ENCODE results near the gene LDLRAD3.

Gene LDLRAD3

GRCh38 chr11:36109850-36110606 lies 166.2 kb downstream of the LDLRAD3 start:
- no peak for DNase-seq

DNA sequence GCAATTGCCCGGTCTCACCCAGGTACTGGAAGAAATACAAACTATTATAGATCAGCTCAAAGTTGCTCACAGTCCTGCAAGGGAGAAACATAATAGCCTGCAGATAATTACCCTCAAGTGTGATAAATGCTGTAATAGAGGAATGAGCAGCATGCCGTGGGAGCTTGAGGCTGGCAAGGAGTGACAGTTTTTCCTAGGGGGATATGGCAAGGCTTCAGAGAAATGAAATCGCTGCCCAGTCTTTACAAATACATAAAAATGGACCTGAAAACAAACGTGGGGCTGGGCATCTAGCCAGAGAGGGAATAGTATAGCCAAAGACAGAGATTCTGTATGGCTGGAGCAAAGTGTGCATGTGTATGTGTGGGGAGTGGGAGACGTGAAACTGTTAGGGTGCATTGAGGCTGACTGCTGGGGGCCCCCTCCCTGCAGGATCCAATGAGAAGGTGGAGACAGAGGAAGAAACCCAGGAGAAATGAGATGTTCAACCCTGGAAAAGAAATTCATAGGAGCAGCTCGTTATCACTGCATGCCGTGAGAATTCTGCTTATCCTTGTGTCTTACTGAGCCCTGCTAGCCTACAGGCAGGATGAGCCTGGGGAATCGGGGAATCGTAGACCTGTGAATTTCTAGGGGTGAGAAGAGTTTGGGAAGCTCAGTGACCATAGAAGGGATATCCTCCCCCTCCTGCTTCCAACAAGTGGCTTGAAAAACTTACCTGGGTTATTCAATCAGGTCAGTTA lies 167.0 kb downstream of the LDLRAD3 start:
- DNase-seq, result no peak

GRCh38 chr11:36114095-36114494 lies 170.2 kb downstream of the LDLRAD3 start:
- DNase-seq, result no peak

- DNase-seq, result no peak
Measured at GRCh38 chr11:36115378-36115801, 171.5 kb downstream of the LDLRAD3 start.

DNA sequence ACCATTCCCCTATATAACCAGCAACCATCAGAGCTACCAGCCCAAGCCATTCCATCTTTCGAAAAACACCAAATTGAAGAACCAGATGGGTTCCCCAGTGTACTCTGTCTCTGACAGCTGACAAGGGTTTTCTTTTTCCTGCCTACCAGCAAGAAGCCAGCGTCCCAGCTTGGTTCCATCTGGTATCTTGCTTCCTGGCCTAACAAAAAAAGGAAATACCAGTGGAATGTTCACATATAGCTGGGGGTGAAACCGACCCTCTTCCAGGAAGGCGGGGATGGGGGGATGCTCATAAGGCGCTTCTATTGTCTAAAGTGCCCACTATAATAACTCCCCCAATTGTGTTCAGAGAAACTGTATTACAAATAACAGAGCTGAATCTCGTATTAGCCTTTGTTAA lies 172.3 kb downstream of the LDLRAD3 start:
- no peak for DNase-seq

DNA sequence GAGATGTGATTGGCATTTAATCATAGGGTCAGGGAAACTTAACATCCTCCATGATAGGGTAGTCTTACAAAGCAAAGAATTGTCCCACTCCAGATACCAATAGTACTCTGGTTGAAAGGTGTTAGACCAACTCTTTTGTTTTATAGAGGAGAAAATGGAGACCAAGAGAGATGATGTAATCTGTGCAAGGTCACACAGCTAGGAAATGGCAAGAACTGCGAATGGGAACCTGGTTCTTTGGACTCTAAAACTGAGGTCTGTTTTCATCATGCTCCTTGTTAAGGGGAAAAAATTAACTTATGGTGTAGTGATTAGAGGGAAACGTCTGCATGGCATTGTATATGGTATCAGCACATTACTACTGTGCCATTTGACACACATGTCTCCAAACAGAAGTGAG lies 174.2 kb downstream of the LDLRAD3 start:
- no peak for DNase-seq

GRCh38 chr11:36119300-36119699 lies 175.4 kb downstream of the LDLRAD3 start:
- no peak for DNase-seq

DNA sequence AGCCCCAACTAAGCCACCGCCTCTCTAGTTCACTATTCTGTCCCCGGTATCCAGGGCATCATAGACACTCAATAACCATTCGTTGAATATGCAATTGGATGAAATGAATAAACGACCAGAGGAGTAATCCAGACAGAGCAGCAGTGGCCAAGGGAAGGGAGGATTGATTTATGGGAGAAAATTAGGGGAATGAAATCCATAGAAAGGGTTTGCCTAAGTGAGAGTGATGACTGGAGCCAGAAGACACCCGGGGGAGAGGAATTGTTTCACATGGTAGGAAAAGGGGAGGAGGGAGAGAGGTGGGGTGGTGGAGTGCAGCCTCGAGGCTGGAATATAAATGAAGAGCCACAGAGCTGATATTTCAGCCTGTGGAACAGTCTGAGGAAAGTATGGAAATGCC lies 177.2 kb downstream of the LDLRAD3 start:
- DNase-seq, result no peak

DNA sequence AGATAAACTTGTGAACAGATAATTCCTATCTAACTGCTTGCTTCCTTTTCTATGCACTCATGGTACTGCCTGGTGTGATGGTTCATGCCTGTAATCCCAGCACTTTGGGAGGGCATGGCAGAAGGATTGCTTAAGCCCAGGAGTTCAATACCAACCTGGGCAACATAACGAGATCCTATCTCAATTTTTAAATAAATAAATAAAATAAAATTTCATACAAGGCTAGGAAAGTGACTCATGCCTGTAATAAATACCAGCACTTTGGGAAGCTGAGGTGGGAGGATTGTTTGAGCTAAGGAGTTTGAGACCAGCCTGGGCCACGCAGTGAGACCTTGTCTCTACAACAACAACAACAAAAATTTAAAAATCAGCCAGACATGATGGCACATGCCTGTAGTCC lies 178.8 kb downstream of the LDLRAD3 start:
- no peak for DNase-seq

DNA sequence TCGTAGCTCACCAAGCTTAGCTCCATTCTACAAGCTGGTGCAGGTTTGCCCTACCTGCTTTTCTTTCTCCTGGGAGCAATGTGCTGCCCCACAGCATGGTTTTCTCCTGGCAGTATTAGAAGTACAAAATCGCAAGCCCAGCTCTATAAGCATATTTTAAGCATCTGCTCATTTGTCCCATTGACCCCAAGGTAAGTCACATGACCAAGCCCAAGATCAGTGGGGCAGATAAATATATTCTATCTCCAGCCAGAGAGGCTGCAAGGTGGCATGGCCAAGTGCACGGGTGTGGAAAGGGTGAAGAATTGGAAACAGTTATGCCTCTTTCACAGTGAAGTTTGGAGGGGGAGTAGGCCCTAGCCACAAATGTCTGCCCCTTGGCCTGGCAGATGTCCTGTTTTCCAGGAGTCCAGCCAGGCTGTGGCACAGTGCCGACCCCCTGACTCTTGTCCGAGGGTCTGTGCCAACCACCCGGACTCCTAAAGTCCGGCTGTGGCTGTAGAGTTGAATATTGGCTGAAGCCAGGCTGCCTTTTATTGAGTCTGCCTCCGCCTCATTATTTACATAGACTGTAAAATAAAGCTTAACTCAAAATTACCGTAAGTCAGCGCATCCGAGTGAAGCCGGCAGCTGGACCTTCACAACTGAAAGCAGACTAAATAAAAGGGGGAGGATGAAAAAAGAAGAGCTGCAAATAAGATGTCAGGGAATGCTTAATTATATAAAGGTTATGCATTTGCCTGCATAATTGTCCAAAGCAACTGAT lies 179.7 kb downstream of the LDLRAD3 start:
- DNase-seq, result no peak

- DNase-seq, result no peak
Measured at GRCh38 chr11:36126678-36127077, 182.8 kb downstream of the LDLRAD3 start.

DNA sequence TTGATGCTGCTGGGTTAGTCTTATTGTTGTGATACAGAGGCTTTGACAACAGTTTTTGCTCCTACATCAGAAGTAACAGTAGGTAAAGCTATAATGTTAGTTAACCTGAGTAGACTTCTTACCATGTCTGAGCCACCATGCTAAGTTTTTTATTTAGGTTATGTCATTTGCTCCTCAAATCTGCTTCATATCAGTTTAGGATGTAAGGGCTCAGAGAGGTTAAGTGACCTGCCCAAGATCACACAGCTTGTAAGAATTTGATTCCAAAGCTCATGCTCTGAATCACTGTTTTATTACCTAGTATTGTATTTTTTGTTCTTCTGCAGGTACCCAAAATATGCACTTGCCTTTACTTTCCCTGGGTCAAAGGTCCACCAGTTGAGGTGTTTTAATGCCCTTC lies 183.7 kb downstream of the LDLRAD3 start:
- no peak for DNase-seq

DNA sequence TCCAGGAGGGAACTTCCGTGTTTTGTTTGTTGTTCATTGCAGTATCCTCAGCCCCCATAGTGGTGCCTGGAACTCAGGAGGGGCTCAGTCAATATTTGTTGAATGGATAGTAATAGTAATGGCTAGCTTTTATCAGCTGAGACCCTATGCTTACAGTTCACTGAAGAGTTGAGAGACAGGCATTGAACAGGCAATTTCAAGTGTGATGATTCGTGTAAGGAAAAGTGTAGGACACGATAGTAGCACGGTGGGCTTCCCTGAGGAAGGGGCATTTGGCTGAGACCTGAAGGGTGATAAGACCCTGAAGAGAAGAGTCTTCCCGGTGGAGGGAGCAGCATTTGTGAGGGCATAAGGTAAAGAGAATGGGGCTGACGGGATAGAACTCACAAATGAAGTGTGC lies 186.1 kb downstream of the LDLRAD3 start:
- no peak for DNase-seq

- no peak for DNase-seq
Measured at GRCh38 chr11:36130401-36130800, 186.5 kb downstream of the LDLRAD3 start.

DNA sequence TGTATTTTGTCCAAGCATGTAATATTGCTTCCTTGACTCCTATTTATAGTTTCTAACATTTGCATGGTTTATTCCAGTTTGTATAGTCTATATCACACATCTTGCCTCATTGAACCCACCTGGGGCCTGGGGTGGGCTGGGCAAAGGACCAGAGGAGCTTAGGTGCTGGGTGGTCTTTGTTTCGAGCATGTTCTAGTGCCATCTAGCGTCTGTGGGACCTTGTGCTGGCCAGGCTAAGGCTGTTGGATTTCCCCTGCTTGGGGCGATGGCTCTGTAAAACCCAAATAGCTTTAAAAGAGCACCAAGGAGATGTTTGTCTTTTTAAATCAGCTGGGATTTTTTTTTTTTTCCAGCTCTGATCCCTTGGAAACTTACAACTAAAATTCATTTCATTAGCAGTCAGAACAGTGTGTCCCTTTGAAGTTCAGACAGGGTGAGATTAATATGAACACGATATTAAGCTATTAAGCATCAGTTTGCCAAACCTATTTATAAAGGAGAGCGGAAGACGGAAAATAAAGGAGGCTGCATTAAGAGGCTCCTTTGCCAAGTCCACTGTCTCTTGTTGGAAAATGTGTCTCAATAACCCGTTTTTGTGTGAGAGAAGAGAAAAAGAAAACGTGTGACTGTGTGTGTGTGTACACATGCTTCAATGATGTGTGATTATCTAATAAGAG lies 188.0 kb downstream of the LDLRAD3 start:
- DNase-seq, result peak; percentile 52

- DNase-seq, result no peak
Measured at GRCh38 chr11:36132940-36133339, 189.1 kb downstream of the LDLRAD3 start.

DNA sequence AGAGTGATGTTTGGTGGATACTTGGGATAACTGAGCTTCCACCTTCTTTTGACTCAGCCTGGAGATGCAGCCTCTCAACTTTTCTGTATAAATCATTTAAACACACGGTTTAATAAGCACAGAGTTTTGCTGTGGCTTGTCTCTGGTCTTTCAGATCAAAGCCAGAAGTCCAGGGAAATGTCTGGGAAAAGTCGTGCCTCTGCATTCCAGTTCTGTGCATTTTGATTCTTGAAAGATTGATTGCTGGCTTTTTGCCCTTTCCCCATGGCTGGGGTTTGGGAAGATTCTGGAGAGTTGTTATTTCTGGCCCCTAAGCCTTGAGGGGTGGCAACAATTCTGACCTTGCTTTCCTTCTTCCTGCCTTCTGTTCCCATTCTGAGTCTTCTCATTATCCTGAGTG lies 191.2 kb downstream of the LDLRAD3 start:
- no peak for DNase-seq

DNA sequence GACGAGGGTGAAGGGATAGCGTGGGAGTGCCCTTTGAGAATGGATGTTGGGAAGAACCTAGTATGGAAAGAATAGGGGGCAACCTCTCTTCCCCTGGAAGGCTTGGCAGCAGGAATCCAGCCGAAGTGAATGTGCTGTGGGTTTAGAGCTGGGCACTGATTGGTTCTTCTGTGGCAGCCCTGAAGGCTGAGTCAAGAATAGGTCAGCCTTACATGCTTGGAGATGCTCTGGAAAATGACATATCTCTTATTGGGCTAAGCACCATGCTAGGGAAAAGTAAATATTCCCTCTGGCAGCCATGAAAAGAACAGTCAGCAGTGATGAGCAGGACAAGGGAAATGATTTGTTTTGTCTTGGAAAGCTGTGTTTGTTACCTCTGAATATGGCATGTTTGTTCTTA lies 195.9 kb downstream of the LDLRAD3 start:
- no peak for DNase-seq

DNA sequence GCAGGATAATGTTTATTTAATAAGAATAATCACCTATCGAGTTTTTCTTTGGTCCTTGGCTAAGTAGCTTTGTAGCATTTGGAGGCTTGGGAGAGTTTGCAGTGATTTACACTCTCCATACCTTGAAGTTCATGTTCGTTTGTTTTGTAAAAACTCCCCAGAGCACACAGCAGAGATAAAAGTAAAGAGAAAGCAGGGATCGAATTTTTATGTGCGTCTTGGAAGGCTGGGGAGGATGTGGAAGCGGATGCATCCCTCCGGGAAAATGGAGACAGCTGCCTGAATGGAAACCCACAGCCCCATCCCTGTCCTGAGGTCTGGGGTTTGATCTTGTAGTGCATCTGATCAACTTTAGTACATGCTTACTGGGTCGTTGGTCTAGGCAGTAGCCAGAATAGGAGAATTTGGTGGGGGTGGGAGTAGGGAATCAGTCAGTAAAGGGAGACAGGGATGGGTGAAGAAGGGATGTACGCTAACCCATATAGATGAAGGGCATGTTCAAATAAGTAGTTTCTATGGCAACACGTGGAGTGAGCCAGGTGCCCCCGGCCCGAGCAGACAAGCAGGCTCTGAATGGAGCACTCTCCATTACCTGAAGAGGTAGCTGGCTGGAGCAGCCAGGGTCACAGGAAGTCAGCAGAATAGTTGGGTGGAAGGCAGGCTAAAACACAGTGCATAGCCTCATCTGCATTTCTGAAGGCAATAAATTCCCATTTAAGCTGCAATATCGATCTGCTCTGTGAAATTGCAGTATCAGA lies 197.5 kb downstream of the LDLRAD3 start:
- DNase-seq, result no peak

GRCh38 chr11:36141956-36142355 lies 198.1 kb downstream of the LDLRAD3 start:
- DNase-seq, result no peak

- DNase-seq, result no peak
Measured at GRCh38 chr11:36142439-36142838, 198.6 kb downstream of the LDLRAD3 start.

DNA sequence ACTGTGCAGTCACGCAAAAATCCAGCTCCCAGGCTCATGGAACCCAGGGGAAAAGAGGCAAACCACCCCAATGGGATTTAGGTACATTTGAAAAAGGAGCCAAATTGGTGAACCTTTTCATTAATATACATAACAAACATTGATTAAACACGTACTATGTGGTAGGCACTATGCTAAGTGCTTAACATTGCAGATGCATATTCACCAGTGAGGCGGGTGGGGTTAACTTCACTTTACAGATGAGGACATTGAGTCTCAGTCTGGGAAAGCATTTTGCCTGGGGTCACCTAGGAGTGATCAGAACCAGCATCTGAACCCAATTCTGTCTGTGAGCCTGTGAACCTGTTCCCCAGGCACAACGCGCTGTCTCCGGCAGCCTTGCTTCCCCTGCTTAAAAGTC lies 199.0 kb downstream of the LDLRAD3 start:
- DNase-seq, result no peak
